H1 (cell line): ENCODE measurements around the gene GPM6B. TPM values are rescaled to one million over a fixed set of nuclear protein-coding genes. Genes with fewer than 3 reads are reported as not detected.

Source experiments
- CTCF ChIA-PET: fragments of 300-600 bp; sonication (Branson Sonifier 250); formaldehyde crosslinking; loops from one replicate; lab custom pipeline; 2021; ENCODE audit not compliant: partially characterized antibody; lab: Charles Lee
- POLR2A ChIA-PET: fragments of 300-600 bp; sonication (Branson Sonifier 250); formaldehyde crosslinking; loops from one replicate; lab custom pipeline; 2021; ENCODE audit warnings: inconsistent platforms; ENCODE audit not compliant: partially characterized antibody; lab: Charles Lee
- DNase-seq, 2 experiments: peaks; one replicate each; pipeline versions ENCODE4 v3.0.0 to v3.0.0-alpha.2; 2010 to 2022; ENCODE audit warnings: low spot score in 2 of 2, low read depth in 1 of 2, mixed read lengths in 1 of 2
- FAIRE-seq: peaks from 2 replicates; lab custom pipeline; 2011; peaks lifted over from hg19 to GRCh38; lab: Jason Lieb, UNC
- H2AFZ ChIP-seq: 2 replicates; pipeline ENCODE4 v1.8.1; 2012; ENCODE audit warnings: low read length, inconsistent platforms
- H2AK5ac ChIP-seq: 2 replicates; pipeline ENCODE4 v1.6.1; 2013; ENCODE audit warnings: low read depth, low read length
- H2BK120ac ChIP-seq: replicated peaks from 2 replicates; pipeline ENCODE3; 2013; ENCODE audit warnings: low read depth, low read length, inconsistent platforms
- H2BK12ac ChIP-seq: 2 replicates; pipeline ENCODE4 v1.6.1; 2013; ENCODE audit warnings: low read depth, low read length
- H2BK15ac ChIP-seq: 2 replicates; pipeline ENCODE4 v1.6.1; 2013; ENCODE audit warnings: low read length
- H2BK20ac ChIP-seq: 2 replicates; pipeline ENCODE4 v1.6.1; 2013; ENCODE audit warnings: low read length
- H2BK5ac ChIP-seq: 2 replicates; pipeline ENCODE4 v1.6.1; 2013; ENCODE audit warnings: low read depth, low read length
- H3K14ac ChIP-seq: 2 replicates; pipeline ENCODE4 v1.6.1; 2013; ENCODE audit warnings: inconsistent platforms; ENCODE audit not compliant: insufficient read length
- H3K18ac ChIP-seq: 2 replicates; pipeline ENCODE4 v1.6.1; 2013; ENCODE audit warnings: low read length; ENCODE audit errors: extremely low read depth
- H3K23ac ChIP-seq: 2 replicates; pipeline ENCODE4 v1.6.1; 2013; ENCODE audit warnings: inconsistent platforms; ENCODE audit not compliant: insufficient read length
- H3K23me2 ChIP-seq: 2 replicates; pipeline ENCODE4 v1.6.1; 2013; ENCODE audit warnings: low read depth, low read length
- H3K27ac ChIP-seq: 2 replicates; pipeline ENCODE4 v1.6.1; 2011; ENCODE audit warnings: low read depth, low read length, inconsistent platforms
- H3K27me3 ChIP-seq, 4 experiments: replicated peaks in 1 of 4; 1 replicate in 1 of 4; 2 replicates in 3 of 4; pipeline versions ENCODE4 v1.6.1 to v1.8.1; 2011 to 2013; ENCODE audit warnings: low read length in 3 of 4, mild to moderate bottlenecking in 3 of 4, inconsistent platforms in 2 of 4, mixed read lengths in 2 of 4, moderate library complexity in 1 of 4; ENCODE audit not compliant: control insufficient read depth in 3 of 4, insufficient read depth in 3 of 4; ENCODE audit errors: extremely low read depth in 1 of 4
- H3K36me3 ChIP-seq, 4 experiments: 2 replicates each; pipeline versions ENCODE4 v1.6.1 to v1.8.1; 2011 to 2013; ENCODE audit warnings: mild to moderate bottlenecking in 4 of 4, low read length in 3 of 4, moderate library complexity in 2 of 4, control low read depth in 1 of 4, inconsistent platforms in 1 of 4; ENCODE audit not compliant: insufficient read depth in 4 of 4, control insufficient read depth in 2 of 4
- H3K4ac ChIP-seq: replicated peaks from 2 replicates; pipeline ENCODE3; 2013; ENCODE audit warnings: low read length, low read depth, mixed read lengths, inconsistent platforms; ENCODE audit not compliant: insufficient read length
- H3K4me1 ChIP-seq, 4 experiments: replicated peaks in 1 of 4; 1 replicate in 1 of 4; 2 replicates in 3 of 4; pipeline versions ENCODE4 v1.6.1 to v1.8.1; 2011 to 2013; ENCODE audit warnings: low read length in 3 of 4, inconsistent platforms in 2 of 4, mixed read lengths in 1 of 4; ENCODE audit not compliant: insufficient read depth in 4 of 4, control insufficient read depth in 3 of 4
- H3K4me2 ChIP-seq, 2 experiments: 2 replicates each; pipeline versions ENCODE4 v1.6.1 to v1.8.1; 2011 to 2013; ENCODE audit warnings: low read depth in 2 of 2, low read length in 2 of 2, control low read depth in 1 of 2, inconsistent platforms in 1 of 2, mild to moderate bottlenecking in 1 of 2; ENCODE audit not compliant: insufficient read depth in 1 of 2
- H3K4me3 ChIP-seq, 4 experiments: fragments of 200-600, 300-600 bp in 1 of 4; sonication (generic), shearing (Covaris generic), sonication (Bioruptor Twin) in 1 of 4; 2 replicates each; pipeline versions ENCODE4 v1.5.1 to v1.8.1; 2011 to 2016; ENCODE audit warnings: low read length in 4 of 4, low read depth in 3 of 4, control low read depth in 2 of 4, inconsistent platforms in 2 of 4, mild to moderate bottlenecking in 2 of 4, mixed read lengths in 1 of 4, moderate library complexity in 1 of 4; ENCODE audit not compliant: insufficient read depth in 2 of 4; ENCODE audit errors: extremely low read depth in 1 of 4
- H3K56ac ChIP-seq: replicated peaks from 2 replicates; pipeline ENCODE3; 2013; ENCODE audit warnings: low read depth, mild to moderate bottlenecking, mixed read lengths, low read length, inconsistent platforms; ENCODE audit not compliant: insufficient read length
- H3K79me1 ChIP-seq: 2 replicates; pipeline ENCODE4 v1.6.1; 2013; ENCODE audit warnings: low read depth, low read length, control low read depth
- H3K79me2 ChIP-seq, 2 experiments: 2 replicates each; pipeline versions ENCODE4 v1.6.1 to v1.8.1; 2012 to 2013; ENCODE audit warnings: low read length in 2 of 2, mild to moderate bottlenecking in 2 of 2, inconsistent platforms in 1 of 2; ENCODE audit not compliant: insufficient read depth in 2 of 2, control insufficient read depth in 1 of 2
- H3K9ac ChIP-seq, 4 experiments: replicated peaks in 1 of 4; 1 replicate in 1 of 4; 2 replicates in 3 of 4; pipeline versions ENCODE4 v1.6.1 to v1.8.1; 2011 to 2013; ENCODE audit warnings: low read depth in 3 of 4, low read length in 3 of 4, control low read depth in 2 of 4, mild to moderate bottlenecking in 2 of 4, moderate library complexity in 2 of 4, inconsistent platforms in 1 of 4; ENCODE audit errors: extremely low read depth in 1 of 4
- H3K9me3 ChIP-seq, 2 experiments: 2 replicates each; pipeline versions ENCODE4 v1.6.1 to v1.8.1; 2012 to 2013; ENCODE audit warnings: mild to moderate bottlenecking in 2 of 2, moderate library complexity in 2 of 2, control low read depth in 1 of 2, inconsistent platforms in 1 of 2, low read depth in 1 of 2, low read length in 1 of 2, mixed read lengths in 1 of 2; ENCODE audit not compliant: insufficient read depth in 2 of 2
- H4K20me1 ChIP-seq, 2 experiments: replicated peaks in 1 of 2; 2 replicates each; pipeline versions ENCODE3 to v1.8.1; 2011 to 2013; ENCODE audit warnings: inconsistent platforms in 2 of 2, low read length in 2 of 2, mild to moderate bottlenecking in 1 of 2; ENCODE audit not compliant: insufficient read depth in 2 of 2, control insufficient read depth in 1 of 2
- H4K5ac ChIP-seq: 2 replicates; pipeline ENCODE4 v1.6.1; 2013; ENCODE audit warnings: low read length, low read depth, mixed read lengths, inconsistent platforms; ENCODE audit not compliant: insufficient read length
- H4K8ac ChIP-seq: 2 replicates; pipeline ENCODE4 v1.8.0; 2013; ENCODE audit warnings: mild to moderate bottlenecking, moderate library complexity, low read length, inconsistent platforms; ENCODE audit not compliant: insufficient read depth; ENCODE audit errors: extremely low read depth
- H4K91ac ChIP-seq: replicated peaks from 2 replicates; pipeline ENCODE3; 2013; ENCODE audit warnings: low read length, mixed read lengths, inconsistent platforms; ENCODE audit not compliant: insufficient read length
- RBBP5 ChIP-seq: IDR thresholded peaks from 2 replicates; pipeline ENCODE4 v1.7.1; 2012; ENCODE audit warnings: low read depth, mild to moderate bottlenecking, inconsistent platforms, low read length, moderate library complexity, borderline replicate concordance
- USF2 ChIP-seq: IDR thresholded peaks from 2 replicates; pipeline ENCODE4 v1.6.1; 2011; ENCODE audit warnings: low read length, improper control_type of control experiment
- WGBS, 2 experiments: shearing (Covaris generic) in 1 of 2; methylation state at CpG; one replicate each; pipeline versions ENCODE4 v1.1.6 to v1.1.7; 2013 to 2015; ENCODE audit warnings: low lambda C conversion rate in 2 of 2, mixed read lengths in 2 of 2, inconsistent platforms in 1 of 2, low coverage in 1 of 2, missing lambda C conversion rate in 1 of 2; ENCODE audit not compliant: insufficient replicate concordance in 2 of 2, insufficient coverage in 1 of 2, insufficient read length in 1 of 2; ENCODE audit errors: extremely low coverage in 1 of 2, missing lambda C conversion rate in 1 of 2; 5-methylcytosine and 5-hydroxymethylcytosine counted together
- polyA plus RNA-seq, 7 experiments: library from polyadenylated mRNA; depleted of rRNA in 3 of 7; stranded (reverse) in 5 of 7; unstranded in 2 of 7; fragments of >200 nt in 5 of 7; fragments of 200-250 nt in 2 of 7; gene quantifications; 1 replicate in 5 of 7; 2 replicates in 1 of 7; 4 replicates in 1 of 7; pipeline versions ENCODE4 v1.2.1 to v1.2.3, GENCODE V29; 2011 to 2013; ENCODE audit warnings: missing spikeins in 2 of 7, mixed read lengths in 2 of 7
- total RNA-seq: library from RNA; stranded (reverse); fragmentation: NEBNext Ultra II Directional; extraction: Animal tissue kit (Norgen Biotek cat#: 25700); gene quantifications from 2 replicates; pipeline ENCODE4 v1.2.1, GENCODE V29; 2021

Gene GPM6B
- total and polyA plus RNA-seq, 2 of the 8 experiments (the other 6 are each of a cell fraction or from before 2014, with no cell fraction given): 132 to 175 TPM

GRCh38 chrX:13864264-13864663, 47.4 kb upstream of the GPM6B start:
- no peak overlapping the region for H3K23ac ChIP-seq
- H2BK20ac ChIP-seq: no peak overlapping the region
- H3K79me1 ChIP-seq: no peaks in the 10 kb centered on the region
- no peak overlapping the region for H3K18ac ChIP-seq
- H3K4me1 ChIP-seq: peaks cover 0 to 5% (median 1%) of the 10 kb centered on the region in 4 experiments; a peak in 3 of 7 replicates
- H3K23me2 ChIP-seq: no peaks in the 10 kb centered on the region
- no peak overlapping the region for H3K14ac ChIP-seq
- TF ChIP-seq USF2 (no peak), RBBP5 (no peak)
- DNase-seq (no peak), FAIRE-seq (no peak)
- H3K4me2 ChIP-seq: no peak overlapping the region
- H3K56ac ChIP-seq: no peak overlapping the region
- no peak overlapping the region for H4K91ac ChIP-seq
- no peaks in the 10 kb centered on the region for H4K20me1 ChIP-seq
- H3K9ac ChIP-seq: no peak overlapping the region
- no peak overlapping the region for H3K27ac ChIP-seq
- H4K8ac ChIP-seq: no peak overlapping the region
- H3K27me3 ChIP-seq: no peaks in the 10 kb centered on the region
- H3K4ac ChIP-seq: no peak overlapping the region
- no peaks in the 10 kb centered on the region for H3K9me3 ChIP-seq
- no peak overlapping the region for H2BK12ac ChIP-seq
- no peak overlapping the region for H2AK5ac ChIP-seq
- H2BK15ac ChIP-seq: no peak overlapping the region
- WGBS, 2 experiments: 69% methylated on average over 6 of the region's 7 CpGs; no CpG with 5 or more reads in 1 of the 2 experiments
- H3K4me3 ChIP-seq: no peak overlapping the region
- CTCF ChIA-PET: no interaction called here
- H2BK120ac ChIP-seq: no peak overlapping the region
- H2AFZ ChIP-seq: no peak overlapping the region
- POLR2A ChIA-PET: no interaction called here
- H2BK5ac ChIP-seq: no peak overlapping the region
- no peaks in the 10 kb centered on the region for H3K36me3 ChIP-seq
- no peak overlapping the region for H4K5ac ChIP-seq
- peaks cover 0 to 51% of the 10 kb centered on the region in 2 experiments; a peak in 2 of 4 replicates for H3K79me2 ChIP-seq
